Loucy (cell line): ENCODE data around the gene RNF6.

Source experiments
- H2AFZ ChIP-seq: fragments of 200-600 bp; sonication (generic); 2 replicates; pipeline ENCODE4 v1.6.0; 2016; ENCODE audit warnings: antibody characterized with exemption, mild to moderate bottlenecking, low read length, moderate library complexity
- H3F3A ChIP-seq: fragments of 200-600 bp; 2 replicates; pipeline ENCODE4 v1.6.0; 2016; ENCODE audit warnings: antibody characterized with exemption, low read depth, mild to moderate bottlenecking
- H3K27me3 ChIP-seq: fragments of 200-600 bp; sonication (generic); 2 replicates; pipeline ENCODE4 v1.6.1; 2014; ENCODE audit warnings: low read length, mild to moderate bottlenecking; ENCODE audit not compliant: insufficient read depth, poor library complexity, severe bottlenecking
- H3K36me3 ChIP-seq: fragments of 200-600 bp; sonication (generic); 2 replicates; pipeline ENCODE4 v1.6.1; 2016; ENCODE audit warnings: low read length; ENCODE audit not compliant: insufficient read depth
- H3K4me1 ChIP-seq: fragments of 200-600 bp; sonication (generic); 2 replicates; pipeline ENCODE4 v1.5.1; 2014; ENCODE audit warnings: low read length, mild to moderate bottlenecking; ENCODE audit not compliant: insufficient read depth, poor library complexity, severe bottlenecking
- H3K4me2 ChIP-seq: fragments of 200-600 bp; sonication (generic); 2 replicates; pipeline ENCODE4 v1.6.0; 2014; ENCODE audit warnings: antibody characterized with exemption, low read length, low read depth, mild to moderate bottlenecking; ENCODE audit not compliant: poor library complexity, severe bottlenecking
- H3K4me3 ChIP-seq: fragments of 200-600 bp; sonication (generic); 2 replicates; pipeline ENCODE4 v1.5.1; 2014; ENCODE audit warnings: low read length, mild to moderate bottlenecking, mixed read lengths; ENCODE audit not compliant: poor library complexity, severe bottlenecking
- H3K79me2 ChIP-seq: fragments of 200-600 bp; sonication (generic); 2 replicates; pipeline ENCODE4 v1.6.1; 2014; ENCODE audit warnings: low read length; ENCODE audit not compliant: insufficient read depth
- H3K9ac ChIP-seq: fragments of 200-600 bp; sonication (generic); 2 replicates; pipeline ENCODE4 v1.6.0; 2014; ENCODE audit warnings: mild to moderate bottlenecking, low read depth, low read length, moderate library complexity; ENCODE audit not compliant: poor library complexity, severe bottlenecking
- H3K9me2 ChIP-seq: fragments of 200-600 bp; sonication (generic); replicated peaks from 2 replicates; pipeline ENCODE4 v1.6.1; 2016; ENCODE audit warnings: low read depth, low read length, mixed read lengths
- H3K9me3 ChIP-seq: fragments of 200-600 bp; sonication (generic); 2 replicates; pipeline ENCODE4 v1.6.1; 2014; ENCODE audit warnings: mild to moderate bottlenecking, antibody characterized with exemption, low read length, low read depth; ENCODE audit not compliant: insufficient read depth
- H4K20me1 ChIP-seq: fragments of 200-600 bp; sonication (generic); 2 replicates; pipeline ENCODE4 v1.6.0; 2014; ENCODE audit warnings: antibody characterized with exemption, low read length, mild to moderate bottlenecking; ENCODE audit not compliant: insufficient read depth, poor library complexity, severe bottlenecking
- EZH2phosphoT487 ChIP-seq: fragments of 200-600 bp; IDR thresholded peaks from 2 replicates; pipeline ENCODE4 v1.6.1; 2018; ENCODE audit warnings: antibody characterized with exemption, mild to moderate bottlenecking, moderate library complexity, borderline replicate concordance
- TF ChIP-seq, protein P1 (sequence below): fragments of 200-600 bp; sonication (generic); conservative IDR thresholded peaks from 2 replicates; pipeline ENCODE4 v1.5.1; 2014; ENCODE audit warnings: mild to moderate bottlenecking, antibody characterized with exemption, low read length

Gene RNF6

DNA sequence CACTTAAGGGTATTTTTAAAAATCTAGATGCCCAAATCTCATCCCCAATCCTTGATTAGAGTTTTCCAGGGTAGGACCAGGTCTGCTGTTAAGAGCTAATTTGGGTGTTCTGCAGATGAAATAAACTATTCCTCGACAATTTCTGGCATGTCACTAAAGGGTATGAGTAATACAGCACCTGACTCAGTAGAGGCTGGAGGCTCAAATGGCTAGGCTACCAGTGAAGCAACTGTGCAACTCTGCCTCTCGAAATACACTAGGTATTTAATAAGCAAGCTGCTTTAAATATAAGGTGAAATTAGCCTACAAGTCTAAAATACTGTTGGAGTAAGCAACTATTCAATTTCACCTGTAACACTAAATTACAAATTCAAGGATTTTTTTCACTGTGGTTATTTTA, 1.5 kb downstream of the RNF6 start:
- Histone ChIP-seq H3K27me3 (no peaks in the 10 kb centered on the region), H3K4me3 (peak overlapping the region; percentile 93), H3K4me2 (peak overlapping the region; percentile 90), H3K36me3 (peaks cover 39% of the 10 kb centered on the region), H3K9me3 (no peaks in the 10 kb centered on the region), H3K4me1 (peaks cover 40% of the 10 kb centered on the region), H3K9me2 (no peaks in the 10 kb centered on the region), H3K79me2 (peaks cover 36% of the 10 kb centered on the region), H2AFZ (no peak overlapping the region), H3F3A (no peaks in the 10 kb centered on the region), H4K20me1 (peaks cover 39% of the 10 kb centered on the region), H3K9ac (peak overlapping the region; percentile 94)
- no peak for TF ChIP-seq EZH2phosphoT487
- TF ChIP-seq, protein P1, sequence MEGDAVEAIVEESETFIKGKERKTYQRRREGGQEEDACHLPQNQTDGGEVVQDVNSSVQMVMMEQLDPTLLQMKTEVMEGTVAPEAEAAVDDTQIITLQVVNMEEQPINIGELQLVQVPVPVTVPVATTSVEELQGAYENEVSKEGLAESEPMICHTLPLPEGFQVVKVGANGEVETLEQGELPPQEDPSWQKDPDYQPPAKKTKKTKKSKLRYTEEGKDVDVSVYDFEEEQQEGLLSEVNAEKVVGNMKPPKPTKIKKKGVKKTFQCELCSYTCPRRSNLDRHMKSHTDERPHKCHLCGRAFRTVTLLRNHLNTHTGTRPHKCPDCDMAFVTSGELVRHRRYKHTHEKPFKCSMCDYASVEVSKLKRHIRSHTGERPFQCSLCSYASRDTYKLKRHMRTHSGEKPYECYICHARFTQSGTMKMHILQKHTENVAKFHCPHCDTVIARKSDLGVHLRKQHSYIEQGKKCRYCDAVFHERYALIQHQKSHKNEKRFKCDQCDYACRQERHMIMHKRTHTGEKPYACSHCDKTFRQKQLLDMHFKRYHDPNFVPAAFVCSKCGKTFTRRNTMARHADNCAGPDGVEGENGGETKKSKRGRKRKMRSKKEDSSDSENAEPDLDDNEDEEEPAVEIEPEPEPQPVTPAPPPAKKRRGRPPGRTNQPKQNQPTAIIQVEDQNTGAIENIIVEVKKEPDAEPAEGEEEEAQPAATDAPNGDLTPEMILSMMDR: no peak

DNA sequence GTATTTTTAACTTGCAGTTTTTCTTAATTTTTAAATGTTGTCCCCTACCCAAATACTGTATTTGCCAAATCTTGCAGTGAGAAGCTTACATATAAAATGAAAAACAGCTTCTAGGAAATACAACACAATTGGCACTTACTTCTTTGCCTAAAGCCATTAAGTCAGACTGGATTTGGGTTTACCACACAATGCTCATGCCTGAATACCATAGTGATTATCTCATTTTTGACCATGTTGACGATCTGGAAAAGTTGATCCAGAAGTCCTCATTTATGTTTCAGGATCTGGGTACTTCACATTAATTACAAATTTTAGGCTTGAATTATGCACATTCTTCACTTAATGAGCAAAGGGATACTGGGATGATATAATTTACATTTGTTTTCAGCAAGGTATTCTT, 2.4 kb downstream of the RNF6 start:
- Histone ChIP-seq H4K20me1 (peaks cover 39% of the 10 kb centered on the region), H3K4me2 (peak overlapping the region; percentile 90), H3K9me2 (no peaks in the 10 kb centered on the region), H3K79me2 (peaks cover 36% of the 10 kb centered on the region), H3K4me1 (peaks cover 40% of the 10 kb centered on the region), H3K9me3 (no peaks in the 10 kb centered on the region), H3F3A (no peaks in the 10 kb centered on the region), H3K36me3 (peaks cover 47% of the 10 kb centered on the region), H3K4me3 (peak overlapping the region; percentile 93), H3K9ac (peak overlapping the region; percentile 94), H2AFZ (no peak overlapping the region), H3K27me3 (no peaks in the 10 kb centered on the region)
- TF ChIP-seq EZH2phosphoT487: no peak
- TF ChIP-seq, protein P1: no peak

DNA sequence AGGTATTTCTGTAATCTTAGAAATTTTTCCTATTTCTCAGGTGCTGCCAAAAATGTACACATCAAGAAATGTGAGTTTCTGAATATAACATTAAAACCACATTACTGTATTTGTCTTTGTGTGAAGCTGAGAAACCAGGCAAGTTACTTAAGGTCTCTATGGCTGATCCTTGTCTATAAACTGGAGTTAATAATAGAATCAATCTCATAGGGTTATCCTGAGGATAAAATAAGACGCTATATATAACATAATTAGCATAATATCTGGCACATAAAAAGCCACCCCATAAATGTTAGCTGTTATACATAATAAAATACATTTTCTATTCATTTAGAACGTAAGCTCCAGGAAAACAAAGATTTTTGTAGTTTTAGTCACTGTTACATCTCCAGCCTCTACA, 6.1 kb downstream of the RNF6 start:
- Histone ChIP-seq H3K9me3 (no peaks in the 10 kb centered on the region), H4K20me1 (peaks cover 38% of the 10 kb centered on the region), H3K9me2 (no peaks in the 10 kb centered on the region), H3K36me3 (peaks cover 68% of the 10 kb centered on the region), H2AFZ (no peak overlapping the region), H3K79me2 (peaks cover 39% of the 10 kb centered on the region), H3K9ac (no peak overlapping the region), H3K4me3 (no peak overlapping the region), H3K27me3 (no peaks in the 10 kb centered on the region), H3K4me2 (no peak overlapping the region), H3K4me1 (peaks cover 27% of the 10 kb centered on the region), H3F3A (no peaks in the 10 kb centered on the region)
- TF ChIP-seq EZH2phosphoT487: no peak
- TF ChIP-seq, protein P1: no peak
